Fibroblast of pulmonary artery (primary cell): ENCODE data around the gene BRD8.

Experiments used
- DNase-seq: peaks from one replicate; pipeline ENCODE4 v3.0.0-alpha.2; 2010; ENCODE audit warnings: low read depth
- H3K4me3 ChIP-seq: replicated peaks from 2 replicates; pipeline ENCODE4 v1.5.1; 2011; ENCODE audit warnings: low read depth, mild to moderate bottlenecking, control low read depth, low read length, moderate library complexity
- CTCF ChIP-seq: IDR thresholded peaks from 2 replicates; pipeline ENCODE4 v1.5.1; 2011; ENCODE audit warnings: mild to moderate bottlenecking, control low read depth, low read length, inconsistent platforms; ENCODE audit errors: missing control alignments

Gene BRD8

GRCh38 chr5:138096363-138096762, 82.1 kb downstream of the BRD8 start:
- H3K4me3 ChIP-seq, result no peak overlapping the region
- no peak for DNase-seq
- TF ChIP-seq CTCF, result no peak

- no peak overlapping the region for H3K4me3 ChIP-seq
- TF ChIP-seq CTCF, result no peak
- DNase-seq, result no peak
These were observed 83.1 kb downstream of the BRD8 start for GRCh38 chr5:138095100-138095907.

GRCh38 chr5:138093036-138093435, 85.4 kb downstream of the BRD8 start:
- no peak for DNase-seq
- no peak overlapping the region for H3K4me3 ChIP-seq
- TF ChIP-seq CTCF, result no peak

GRCh38 chr5:138092301-138092700, 86.1 kb downstream of the BRD8 start:
- no peak for TF ChIP-seq CTCF
- no peak overlapping the region for H3K4me3 ChIP-seq
- no peak for DNase-seq

- no peak for TF ChIP-seq CTCF
- no peak overlapping the region for H3K4me3 ChIP-seq
- no peak for DNase-seq
These were observed 86.7 kb downstream of the BRD8 start for GRCh38 chr5:138091685-138092084.
